Adrenal gland (tissue), 12 donors: ENCODE results near the gene RBMX2. TPM values are rescaled to one million over a fixed set of nuclear protein-coding genes. Genes with fewer than 3 reads are reported as not detected.

Source experiments
- DNase-seq, 7 donors: peaks; one replicate each; pipeline ENCODE4 v3.0.0-alpha.2; 2019 to 2020
- H3K27ac ChIP-seq, 5 donors: fragments of 200-600 bp; sonication (generic) in 4 of 5; 1 replicate in 3 of 5; 2 replicates in 2 of 5; pipeline versions ENCODE4 v1.5.1 to v1.8.0; 2016 to 2020; ENCODE audit warnings: mild to moderate bottlenecking in 1 of 5
- H3K27me3 ChIP-seq: fragments of 200-600 bp; 2 replicates; pipeline ENCODE4 v1.8.0; 2021
- H3K36me3 ChIP-seq, 2 donors: fragments of 200-600 bp; replicated peaks in 1 of 2; 1 replicate in 1 of 2; 2 replicates in 1 of 2; pipeline versions ENCODE4 v1.5.1 to v1.8.0; 2018 to 2022
- H3K4me1 ChIP-seq, 2 donors: fragments of 200-600 bp; replicated peaks in 1 of 2; 1 replicate in 1 of 2; 2 replicates in 1 of 2; pipeline versions ENCODE4 v1.5.1 to v1.8.0; 2018 to 2021
- H3K4me3 ChIP-seq, 4 donors: fragments of 200-600 bp; sonication (generic) in 3 of 4; one replicate each; pipeline ENCODE4 v1.5.1; 2016 to 2018
- H3K9me3 ChIP-seq, 3 donors: fragments of 200-600 bp; sonication (generic) in 1 of 3; replicated peaks in 1 of 3; 1 replicate in 2 of 3; 2 replicates in 1 of 3; pipeline versions ENCODE4 v1.5.1 to v1.8.0; 2016 to 2021
- POLR2A ChIP-seq, 2 donors: fragments of 450-650 bp; IDR thresholded peaks; one replicate each; pipeline ENCODE4 v1.6.1; 2017; ENCODE audit warnings: antibody characterized with exemption in 2 of 2, mild to moderate bottlenecking in 2 of 2, moderate library complexity in 1 of 2
- WGBS, 4 donors: extraction: QIAGEN DNeasy Blood & Tissue Kit in 2 of 4; methylation state at CpG; one replicate each; pipeline versions ENCODE4 v1.1.5 to v1.1.7; 2013 to 2017; 5-methylcytosine and 5-hydroxymethylcytosine counted together
- intact Hi-C, 2 donors: fragments of 100-400 bp; cut with DNase I; formaldehyde crosslinking; loops; one replicate each; pipeline versions ENCODE4 v1.14.1 to v1.15.0; 2022 to 2023
- polyA plus RNA-seq, 3 donors: library from polyadenylated mRNA; stranded (reverse); fragments of 200-250 nt in 2 of 3; fragments of 350-450 nt in 1 of 3; fragmentation: Illumina TruSeq in 1 of 3; extraction: RNeasy Lipid Tissue Mini Kit (QIAGEN cat#74804) in 1 of 3; gene quantifications; one replicate each; pipeline ENCODE4 v1.2.3, GENCODE V29; 2013 to 2014
- total RNA-seq, 9 donors: library from RNA; depleted of rRNA in 4 of 9; stranded (reverse); fragments of >200 nt in 4 of 9; fragments of 120-200 nt in 1 of 9; fragmentation: NEBNext Ultra II Directional in 1 of 9; extraction: Animal tissue kit (Norgen Biotek cat#: 25700) in 1 of 9; gene quantifications; one replicate each; pipeline versions ENCODE4 v1.1.0 to v1.2.4, GENCODE V29; 2013 to 2023
- TF ChIP-seq, protein P1 (sequence below), 6 experiments: fragments of 450-650 bp in 4 of 6; fragments of 200-600 bp in 2 of 6; sonication (generic) in 1 of 6; IDR thresholded peaks; 1 replicate in 5 of 6; 2 replicates in 1 of 6; pipeline versions ENCODE4 v1.5.1 to v1.8.0; 2016 to 2021; ENCODE audit warnings: antibody characterized with exemption in 6 of 6, mild to moderate bottlenecking in 2 of 6, moderate library complexity in 1 of 6
- donor health status: healthy with polysubstance abuse.
- donor health status: Bipolar disorder and iron deficiency.
- donor health status: DM: yes; HTN: yes; CAD: no.
- donor health status: DM: no; HTN: no; CAD: no.
- donor health status: DM: no; HTN: no; CAD: no.
- donor health status: DM: yes; HTN: yes; CAD: no.

RBMX2 gene
- total and polyA plus RNA-seq, 12 donors: 8.0 to 42.1 (median 18.1) TPM

GRCh38 chrX:130395341-130395740 is 6.4 kb upstream of the RBMX2 start:
- DNase-seq: no peak
- no peak overlapping the region for H3K27ac ChIP-seq
- H3K9me3 ChIP-seq: no peaks in the 10 kb centered on the region
- H3K4me3 ChIP-seq: no peak overlapping the region
- intact Hi-C loops: loop anchor here in 1 of 2 donors (10.0 kb wide), 1 partner anchor 519 kb away; no protein-coding TSS in a partner anchor
- no peak for TF ChIP-seq POLR2A (IDR thresholded peaks at IDR 0.05)
- TF ChIP-seq, protein P1, sequence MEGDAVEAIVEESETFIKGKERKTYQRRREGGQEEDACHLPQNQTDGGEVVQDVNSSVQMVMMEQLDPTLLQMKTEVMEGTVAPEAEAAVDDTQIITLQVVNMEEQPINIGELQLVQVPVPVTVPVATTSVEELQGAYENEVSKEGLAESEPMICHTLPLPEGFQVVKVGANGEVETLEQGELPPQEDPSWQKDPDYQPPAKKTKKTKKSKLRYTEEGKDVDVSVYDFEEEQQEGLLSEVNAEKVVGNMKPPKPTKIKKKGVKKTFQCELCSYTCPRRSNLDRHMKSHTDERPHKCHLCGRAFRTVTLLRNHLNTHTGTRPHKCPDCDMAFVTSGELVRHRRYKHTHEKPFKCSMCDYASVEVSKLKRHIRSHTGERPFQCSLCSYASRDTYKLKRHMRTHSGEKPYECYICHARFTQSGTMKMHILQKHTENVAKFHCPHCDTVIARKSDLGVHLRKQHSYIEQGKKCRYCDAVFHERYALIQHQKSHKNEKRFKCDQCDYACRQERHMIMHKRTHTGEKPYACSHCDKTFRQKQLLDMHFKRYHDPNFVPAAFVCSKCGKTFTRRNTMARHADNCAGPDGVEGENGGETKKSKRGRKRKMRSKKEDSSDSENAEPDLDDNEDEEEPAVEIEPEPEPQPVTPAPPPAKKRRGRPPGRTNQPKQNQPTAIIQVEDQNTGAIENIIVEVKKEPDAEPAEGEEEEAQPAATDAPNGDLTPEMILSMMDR (IDR thresholded peaks at IDR 0.05): no peak
- H3K4me1 ChIP-seq: no peaks in the 10 kb centered on the region
- H3K27me3 ChIP-seq: peaks cover 27% of the 10 kb centered on the region
- WGBS, 4 donors: 44 to 48% (median 47%) methylated on average over 6 to 7 of the region's 7 CpGs
- H3K36me3 ChIP-seq: no peaks in the 10 kb centered on the region

DNA sequence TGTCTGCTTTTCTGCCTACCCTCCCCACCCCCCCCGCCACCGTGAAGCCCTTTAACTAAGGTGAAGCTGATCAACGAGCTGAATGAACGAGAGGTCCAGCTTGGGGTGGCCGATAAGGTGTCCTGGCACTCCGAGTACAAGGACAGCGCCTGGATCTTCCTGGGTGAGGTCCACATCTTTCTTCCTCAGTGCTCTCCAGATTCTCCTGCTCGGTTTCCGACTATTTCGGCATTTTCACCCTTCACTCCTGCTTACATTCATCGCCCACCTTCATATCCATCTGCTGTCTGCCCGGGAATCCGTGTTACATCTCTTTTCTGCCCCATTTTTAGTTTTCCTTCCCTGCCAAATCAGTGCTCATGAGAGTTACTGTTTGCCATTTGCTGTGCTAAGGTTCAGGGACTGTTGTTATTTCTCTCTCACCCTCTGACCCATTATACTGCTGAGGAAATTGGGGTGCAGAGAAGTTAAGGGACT is 459 bp downstream of the RBMX2 start:
- peak overlapping the region in 4 of 5 donors; percentile 48 to 85 (median 67) for H3K27ac ChIP-seq
- peak overlapping the region in 3 of 4 donors; percentile 53 to 75 (median 62) for H3K4me3 ChIP-seq
- DNase-seq: no peak
- peaks cover 12% of the 10 kb centered on the region for H3K27me3 ChIP-seq
- 0 to 27% (median 13%) methylated on average over 6 to 13 of the region's 13 CpGs for WGBS, 4 donors
- no peak for TF ChIP-seq POLR2A (IDR thresholded peaks at IDR 0.05)
- TF ChIP-seq, protein P1 (IDR thresholded peaks at IDR 0.05): no peak
- H3K4me1 ChIP-seq: no peaks in the 10 kb centered on the region
- intact Hi-C loops: no loop called here
- H3K9me3 ChIP-seq: no peaks in the 10 kb centered on the region
- no peaks in the 10 kb centered on the region for H3K36me3 ChIP-seq

DNA sequence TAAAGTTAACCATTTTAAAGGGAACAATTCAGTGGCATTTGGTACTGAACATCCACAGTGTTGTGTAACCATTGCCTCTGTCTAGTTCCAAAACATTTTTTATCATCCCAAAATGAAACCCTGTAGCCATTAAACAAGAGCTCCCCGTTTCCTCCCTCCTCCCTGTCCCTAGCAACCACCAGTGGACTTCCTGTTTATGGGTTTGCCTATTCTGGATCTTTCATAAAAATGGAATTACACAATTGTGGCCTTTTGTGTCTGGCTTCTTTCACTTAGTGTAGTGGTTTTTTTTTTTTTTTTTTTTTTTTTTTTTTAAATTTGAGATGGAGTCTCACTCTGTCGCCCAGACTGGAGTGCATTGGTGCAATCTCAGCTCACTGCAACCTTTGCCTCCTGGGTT is 11.6 kb downstream of the RBMX2 start:
- Histone ChIP-seq H3K36me3 (peaks cover 0 to 5% of the 10 kb centered on the region in 2 donors), H3K4me3 (no peak overlapping the region)
- WGBS, 4 donors: 39 to 68% (median 60%) methylated on average over 1 to 2 of the region's 2 CpGs

GRCh38 chrX:130414800-130415199 is 13.0 kb downstream of the RBMX2 start:
- Histone ChIP-seq H3K27ac (no peak overlapping the region), H3K36me3 (peaks cover 0 to 5% of the 10 kb centered on the region in 2 donors), H3K27me3 (no peaks in the 10 kb centered on the region), H3K9me3 (no peaks in the 10 kb centered on the region), H3K4me1 (no peaks in the 10 kb centered on the region), H3K4me3 (no peak overlapping the region)
- WGBS, 4 donors: 92 to 95% (median 94%) methylated on average over 3 to 5 of the region's 5 CpGs
- TF ChIP-seq POLR2A (IDR thresholded peaks at IDR 0.05): no peak
- TF ChIP-seq, protein P1 (IDR thresholded peaks at IDR 0.05): no peak
- DNase-seq: no peak
- intact Hi-C loops: no loop called here

More for the DNA sequence above, 11.6 kb downstream of the RBMX2 start:
- no peak for TF ChIP-seq POLR2A (IDR thresholded peaks at IDR 0.05)
- TF ChIP-seq, protein P1 (IDR thresholded peaks at IDR 0.05): no peak
- Histone ChIP-seq H3K4me1 (no peaks in the 10 kb centered on the region), H3K9me3 (no peaks in the 10 kb centered on the region), H3K27ac (no peak overlapping the region), H3K27me3 (no peaks in the 10 kb centered on the region)
- intact Hi-C loops: no loop called here
- DNase-seq: peak in 1 of 7 donors; percentile 19
